Dedifferentiated amniotic fluid mesenchymal stem cell (primary cell): ENCODE data around the gene TRIM2.

Experiments used
- DNase-seq: peaks from one replicate; pipeline ENCODE4 v3.0.0-alpha.2; 2016; ENCODE audit errors: extremely low spot score

TRIM2 gene

DNA sequence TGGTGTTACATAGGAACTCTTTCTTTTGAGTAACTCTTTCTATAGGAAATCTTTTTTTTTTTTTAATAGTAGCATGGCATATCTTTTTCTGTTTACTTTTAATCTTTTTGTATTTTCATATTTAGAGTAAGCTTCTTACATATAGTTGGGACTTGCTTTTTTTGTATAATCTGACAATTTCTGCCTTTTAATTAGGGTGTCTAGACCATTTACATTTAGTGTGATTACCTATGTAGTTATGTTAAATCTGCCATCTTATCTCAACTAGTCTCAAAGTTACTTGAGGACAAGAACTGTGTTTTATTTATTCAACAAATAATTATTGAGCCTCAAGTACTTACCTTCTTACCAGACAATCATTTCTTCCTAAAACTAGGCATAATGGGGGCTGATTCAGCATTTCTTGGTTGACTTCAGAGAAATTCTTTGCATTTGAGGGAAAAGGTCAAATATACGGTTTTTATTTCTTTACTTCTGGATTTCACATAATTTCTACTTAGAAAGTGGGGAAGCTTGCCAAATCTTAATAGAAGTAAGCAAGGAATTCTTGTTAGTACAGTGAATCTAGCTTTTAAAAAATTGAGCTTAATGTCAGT, 168.8 kb downstream of the TRIM2 start:
- no peak for DNase-seq

DNA sequence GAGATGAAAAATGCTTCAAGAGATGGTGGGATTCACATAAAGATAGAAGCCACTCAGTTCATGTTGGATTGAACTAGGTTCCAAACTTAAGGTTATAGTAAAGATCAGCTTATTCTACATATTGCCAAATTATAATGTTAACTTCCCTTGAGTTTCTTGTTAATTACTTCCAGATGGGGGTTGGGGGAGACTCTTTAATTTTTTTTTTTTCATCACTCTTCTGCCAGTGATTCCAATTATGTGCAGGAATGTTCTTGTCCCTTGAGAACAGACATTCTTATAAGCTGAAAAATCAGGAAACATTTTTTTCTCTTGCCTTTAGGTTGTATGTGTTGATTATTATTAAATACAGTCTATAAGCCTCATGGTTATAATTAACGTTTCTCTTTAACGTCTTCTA, 170.2 kb downstream of the TRIM2 start:
- DNase-seq = no peak

DNA sequence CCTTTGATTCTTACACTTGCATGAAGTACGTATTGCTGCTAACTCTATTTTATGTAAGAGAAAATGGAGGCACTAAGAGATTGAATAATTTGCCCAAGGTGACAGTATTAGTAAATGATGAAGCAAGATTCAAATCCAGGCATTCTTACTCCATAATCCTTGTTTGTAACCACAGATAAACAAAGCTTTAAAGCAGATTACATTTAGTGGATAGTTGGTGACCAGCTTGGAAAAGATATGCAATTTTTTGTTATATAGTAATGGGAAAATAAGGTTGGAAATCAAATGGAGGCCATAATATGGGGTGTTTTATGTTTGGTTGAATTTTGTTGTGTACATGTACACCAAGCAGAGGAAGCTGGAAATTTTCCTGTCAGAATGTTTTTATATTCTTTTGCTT, 171.1 kb downstream of the TRIM2 start:
- DNase-seq = no peak

DNA sequence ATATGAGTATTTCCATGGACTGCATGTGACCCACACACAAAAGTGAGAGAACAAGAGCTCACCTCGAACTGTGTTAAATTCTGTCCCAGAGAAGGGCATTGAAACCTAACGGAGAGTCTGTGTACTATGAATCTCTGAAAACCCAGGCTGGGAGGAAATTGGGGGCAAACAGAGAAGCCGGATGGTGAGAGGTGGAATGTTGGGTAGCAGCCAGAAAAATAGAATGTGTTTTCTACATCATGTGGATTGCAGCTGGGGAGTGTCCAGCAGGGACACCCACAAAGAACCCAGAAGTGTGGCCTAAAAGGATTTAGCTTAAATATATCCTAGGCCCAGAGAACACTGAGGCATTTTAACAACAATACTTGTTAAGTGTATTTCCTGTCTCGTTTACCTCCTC, 178.9 kb downstream of the TRIM2 start:
- no peak for DNase-seq

DNA sequence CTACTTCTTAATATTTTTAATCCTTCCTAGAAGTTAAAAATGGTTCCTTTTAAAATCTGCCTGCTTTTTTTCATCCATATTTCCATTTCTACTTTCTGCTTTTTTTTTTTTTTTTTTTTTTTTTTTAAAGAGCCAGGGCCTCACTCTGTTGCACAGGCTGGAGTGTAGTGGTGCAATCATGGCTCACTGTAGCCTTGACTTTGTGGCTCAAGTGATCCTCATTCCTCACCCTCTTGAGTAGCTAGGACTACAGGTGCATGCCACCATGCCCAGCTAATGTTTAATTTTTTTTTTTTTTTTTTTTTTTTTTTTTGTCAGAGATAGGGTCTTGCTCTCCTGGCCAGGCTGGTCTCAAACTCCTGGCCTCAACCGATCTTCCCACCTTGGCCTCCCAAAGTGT, 179.9 kb downstream of the TRIM2 start:
- no peak for DNase-seq

DNA sequence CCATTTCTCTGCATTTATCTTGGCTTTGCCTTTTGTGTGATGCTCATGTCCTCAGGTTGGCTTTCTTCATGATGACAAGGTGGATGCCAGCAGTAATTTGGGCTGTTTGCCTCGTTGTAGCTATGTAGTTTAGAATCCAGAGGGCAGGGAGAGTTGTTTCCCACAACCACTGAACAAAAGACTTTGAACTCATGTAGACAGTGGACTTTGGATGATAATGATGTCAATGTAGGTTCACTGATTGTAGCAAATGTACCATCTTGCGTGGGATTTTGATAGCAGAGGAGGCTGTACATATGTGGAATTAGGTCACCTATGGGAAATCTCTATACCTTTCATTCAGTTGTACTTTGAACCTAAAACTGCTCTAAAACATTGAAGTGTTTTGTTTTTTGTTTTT, 181.5 kb downstream of the TRIM2 start:
- no peak for DNase-seq

DNA sequence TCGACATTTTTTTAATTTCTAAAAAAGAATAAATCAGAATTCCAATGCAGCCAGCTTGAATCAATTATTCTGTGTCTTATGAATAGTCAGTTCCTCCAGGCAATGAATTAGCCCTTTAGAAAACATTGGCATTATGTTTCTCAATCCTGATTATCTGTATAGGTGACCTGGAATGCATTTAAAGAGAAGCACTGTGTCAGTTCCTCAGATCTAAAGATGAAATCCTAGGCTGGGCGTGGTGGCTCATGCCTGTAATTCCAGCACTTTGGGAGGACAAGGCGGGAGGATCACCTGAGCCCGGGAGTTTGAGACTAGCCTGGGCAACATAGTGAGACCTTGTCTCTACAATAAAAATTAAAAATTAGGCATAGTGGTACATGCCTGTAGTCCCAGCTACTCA, 183.7 kb downstream of the TRIM2 start:
- no peak for DNase-seq
